ENCODE data around the gene SLC16A9.

- TF ChIP-seq CTCF (conservative IDR thresholded peaks at IDR 0.05) = no peak
- TF ChIP-seq ZFX (IDR thresholded peaks at IDR 0.05) = no peak
Observed at GRCh38 chr10:59678884-59679301, 30.8 kb downstream of the SLC16A9 start.

Measured in C4-2B (cell line).